Bronchial epithelial cell (primary cell): ENCODE measurements around the gene PLA2G7. TPM values are rescaled to one million over a fixed set of nuclear protein-coding genes. Genes with fewer than 3 reads are reported as not detected.
A peak's percentile ranks its signal among the peaks of the same experiment; 100 is the strongest.

Experiments
- DNase-seq: peaks from one replicate; pipeline ENCODE4 v3.0.0-alpha.2; 2010; ENCODE audit warnings: low read depth
- FAIRE-seq: peaks from 2 replicates; lab custom pipeline; 2011; peaks lifted over from hg19 to GRCh38; lab: Jason Lieb, UNC
- H3K27me3 ChIP-seq: 2 replicates; pipeline ENCODE4 v1.5.1; 2011; ENCODE audit warnings: low read length; ENCODE audit not compliant: control insufficient read depth, insufficient read depth
- H3K36me3 ChIP-seq: 2 replicates; pipeline ENCODE4 v1.5.1; 2011; ENCODE audit warnings: low read length; ENCODE audit not compliant: control insufficient read depth, insufficient read depth
- H3K4me3 ChIP-seq: 2 replicates; pipeline ENCODE4 v1.5.1; 2011; ENCODE audit warnings: mild to moderate bottlenecking, low read depth, low read length, control low read depth
- CTCF ChIP-seq: IDR thresholded peaks from 2 replicates; pipeline ENCODE4 v1.5.1; 2011; ENCODE audit warnings: mild to moderate bottlenecking, moderate library complexity, low read length, control low read depth, inconsistent platforms; ENCODE audit not compliant: insufficient read depth, severe bottlenecking
- total RNA-seq: library from RNA; depleted of rRNA; stranded (reverse); fragments of >200 nt; gene quantifications from 2 replicates; pipeline ENCODE4 v1.2.1, GENCODE V29; 2014

The PLA2G7 gene
- total RNA-seq, 1 donor from 2014 or later: not detected

GRCh38 chr6:46733341-46733801 is 1.8 kb downstream of the PLA2G7 start:
- peak; percentile 40 for FAIRE-seq
- DNase-seq: no peak
- Histone ChIP-seq H3K4me3 (no peak overlapping the region), H3K36me3 (no peaks in the 10 kb centered on the region), H3K27me3 (no peaks in the 10 kb centered on the region)
- TF ChIP-seq CTCF: no peak

- FAIRE-seq: no peak
- DNase-seq: no peak
- Histone ChIP-seq H3K4me3 (no peak overlapping the region), H3K36me3 (no peaks in the 10 kb centered on the region), H3K27me3 (no peaks in the 10 kb centered on the region)
- no peak for TF ChIP-seq CTCF
Measured at GRCh38 chr6:46730921-46731461, 4.2 kb downstream of the PLA2G7 start.

GRCh38 chr6:46729787-46730326 is 5.3 kb downstream of the PLA2G7 start:
- Histone ChIP-seq H3K36me3 (no peaks in the 10 kb centered on the region), H3K4me3 (no peak overlapping the region), H3K27me3 (no peaks in the 10 kb centered on the region)
- FAIRE-seq: no peak
- TF ChIP-seq CTCF: no peak
- DNase-seq: no peak

GRCh38 chr6:46720401-46720800 is 14.8 kb downstream of the PLA2G7 start:
- H3K4me3 ChIP-seq: no peak overlapping the region
- DNase-seq (no peak), FAIRE-seq (no peak)
- H3K36me3 ChIP-seq: no peaks in the 10 kb centered on the region
- no peak for TF ChIP-seq CTCF
- H3K27me3 ChIP-seq: peaks cover 2% of the 10 kb centered on the region

- TF ChIP-seq CTCF: no peak
- no peak overlapping the region for H3K4me3 ChIP-seq
- FAIRE-seq (peak; percentile 98), DNase-seq (peak; percentile 98)
- H3K27me3 ChIP-seq: no peaks in the 10 kb centered on the region
- no peaks in the 10 kb centered on the region for H3K36me3 ChIP-seq
Measured at GRCh38 chr6:46719099-46719498, 16.1 kb downstream of the PLA2G7 start.

- DNase-seq (peak; percentile 89), FAIRE-seq (no peak)
- TF ChIP-seq CTCF: no peak
- H3K36me3 ChIP-seq: no peaks in the 10 kb centered on the region
- no peaks in the 10 kb centered on the region for H3K27me3 ChIP-seq
- H3K4me3 ChIP-seq: no peak overlapping the region
Measured at GRCh38 chr6:46715141-46715540, 20.0 kb downstream of the PLA2G7 start.
